Omental fat pad (tissue), 4 donors: ENCODE measurements around the gene ACBD3. TPM values are rescaled to one million over a fixed set of nuclear protein-coding genes. Genes with fewer than 3 reads are reported as not detected.

Experiments used
- ATAC-seq: fragments of 150-250 bp; one replicate; pipeline ENCODE4 v1.9.1; 2016; ENCODE audit warnings: mild to moderate bottlenecking, moderate library complexity; ENCODE audit not compliant: low FRiP score
- DNase-seq: peaks from one replicate; pipeline ENCODE4 v3.0.0-alpha.2; 2019; ENCODE audit warnings: low spot score
- total RNA-seq, 4 donors: library from RNA; depleted of rRNA; stranded (reverse); fragments of >200 nt; gene quantifications; one replicate each; pipeline ENCODE4 v1.1.0, GENCODE V29; 2016
- TF ChIP-seq, protein P1 (sequence below), 3 donors: fragments of 450-650 bp; IDR thresholded peaks; one replicate each; pipeline ENCODE4 v1.5.1; 2016 to 2017; ENCODE audit warnings: antibody characterized with exemption in 3 of 3, mild to moderate bottlenecking in 3 of 3, moderate library complexity in 2 of 3

ACBD3 gene
- total RNA-seq, 4 donors from 2014 or later = 43.1 to 52.9 (median 48.1) TPM

DNA sequence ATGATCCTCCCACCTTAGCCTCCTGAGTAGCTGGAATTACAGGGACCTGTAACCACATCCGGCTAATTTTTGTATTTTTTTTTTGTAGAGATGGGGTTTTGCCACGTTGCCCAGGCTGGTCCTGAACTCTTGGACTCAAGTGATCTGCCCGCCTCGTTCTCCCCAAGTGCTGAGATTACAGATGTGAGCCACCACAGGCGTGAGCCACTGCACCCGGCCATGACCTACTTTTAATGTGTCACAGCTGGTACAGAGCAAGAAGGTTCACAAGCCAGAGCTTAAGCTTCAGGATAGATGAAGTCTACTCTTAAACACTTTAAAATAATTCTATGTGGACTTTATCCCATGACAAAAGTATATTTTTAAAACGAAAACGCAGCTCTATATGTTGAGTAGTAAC, 23.6 kb downstream of the ACBD3 start:
- TF ChIP-seq, protein P1, sequence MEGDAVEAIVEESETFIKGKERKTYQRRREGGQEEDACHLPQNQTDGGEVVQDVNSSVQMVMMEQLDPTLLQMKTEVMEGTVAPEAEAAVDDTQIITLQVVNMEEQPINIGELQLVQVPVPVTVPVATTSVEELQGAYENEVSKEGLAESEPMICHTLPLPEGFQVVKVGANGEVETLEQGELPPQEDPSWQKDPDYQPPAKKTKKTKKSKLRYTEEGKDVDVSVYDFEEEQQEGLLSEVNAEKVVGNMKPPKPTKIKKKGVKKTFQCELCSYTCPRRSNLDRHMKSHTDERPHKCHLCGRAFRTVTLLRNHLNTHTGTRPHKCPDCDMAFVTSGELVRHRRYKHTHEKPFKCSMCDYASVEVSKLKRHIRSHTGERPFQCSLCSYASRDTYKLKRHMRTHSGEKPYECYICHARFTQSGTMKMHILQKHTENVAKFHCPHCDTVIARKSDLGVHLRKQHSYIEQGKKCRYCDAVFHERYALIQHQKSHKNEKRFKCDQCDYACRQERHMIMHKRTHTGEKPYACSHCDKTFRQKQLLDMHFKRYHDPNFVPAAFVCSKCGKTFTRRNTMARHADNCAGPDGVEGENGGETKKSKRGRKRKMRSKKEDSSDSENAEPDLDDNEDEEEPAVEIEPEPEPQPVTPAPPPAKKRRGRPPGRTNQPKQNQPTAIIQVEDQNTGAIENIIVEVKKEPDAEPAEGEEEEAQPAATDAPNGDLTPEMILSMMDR (IDR thresholded peaks at IDR 0.05) = no peak
- ATAC-seq (no peak), DNase-seq (no peak)

DNA sequence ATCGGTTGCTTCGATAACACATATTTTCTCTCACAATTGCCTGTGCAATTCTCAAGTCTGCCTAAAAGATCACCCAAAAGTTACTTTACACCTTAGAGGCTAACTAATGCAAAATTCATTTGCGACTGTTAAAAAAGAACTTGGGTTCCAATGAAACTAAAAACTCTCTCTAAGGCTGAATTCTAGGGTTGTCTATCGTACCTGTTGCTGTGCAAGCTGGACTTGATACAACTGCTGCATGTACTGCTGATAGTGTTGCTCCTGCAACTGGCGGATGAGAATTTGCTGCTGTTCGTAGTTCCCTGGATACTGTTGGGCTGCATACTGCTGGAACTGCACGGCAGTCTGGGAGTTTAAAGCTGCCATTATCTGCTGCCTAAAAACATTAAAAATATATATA, 27.6 kb downstream of the ACBD3 start:
- TF ChIP-seq, protein P1 (IDR thresholded peaks at IDR 0.05) = no peak
- DNase-seq (no peak), ATAC-seq (no peak)

DNA sequence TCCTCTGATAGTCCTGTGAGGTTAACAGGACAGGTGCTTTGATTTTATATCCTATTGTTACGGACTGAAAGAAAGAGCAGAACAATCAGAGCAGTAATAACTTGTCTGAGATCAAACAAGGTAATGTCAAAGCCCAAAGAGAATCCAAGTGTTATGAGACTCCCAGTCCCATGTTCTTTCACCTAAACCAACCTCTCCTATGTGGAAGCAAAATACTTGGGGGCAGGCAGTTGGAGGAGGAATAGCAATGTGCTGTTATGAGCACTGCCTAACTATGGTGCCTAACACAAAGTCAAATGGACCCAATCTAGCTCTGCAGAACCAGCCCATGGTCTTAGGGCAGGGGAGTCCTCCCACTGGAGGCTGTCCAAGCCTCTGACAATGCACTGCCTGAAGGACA, 28.1 kb downstream of the ACBD3 start:
- ATAC-seq (no peak), DNase-seq (no peak)
- TF ChIP-seq, protein P1 (IDR thresholded peaks at IDR 0.05) = no peak

DNA sequence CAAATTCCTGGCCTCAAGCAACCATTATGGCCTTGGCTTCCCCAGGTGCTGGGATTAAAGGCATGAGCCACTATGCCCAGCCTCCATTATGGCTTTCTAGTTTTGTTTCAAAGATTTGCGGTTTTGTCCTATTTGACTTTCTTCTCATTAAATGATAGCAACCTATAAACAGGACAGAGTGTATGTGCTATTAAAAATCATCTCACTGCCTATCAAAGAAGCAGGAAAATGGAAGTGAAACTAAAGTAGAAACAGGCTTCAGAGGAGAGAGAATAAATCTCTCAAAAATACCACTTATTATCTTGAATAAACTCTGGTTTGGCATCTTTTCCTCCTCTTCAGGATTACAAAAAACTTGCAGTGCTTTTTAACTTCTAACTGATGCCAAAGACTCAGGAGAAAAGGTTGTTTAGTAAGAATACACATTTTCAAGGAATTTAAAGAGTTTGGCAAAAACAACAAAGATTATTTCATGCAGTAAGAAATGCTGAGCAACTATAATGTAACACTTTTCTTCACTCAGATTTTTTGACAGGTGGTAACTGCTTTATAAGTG, 28.7 kb downstream of the ACBD3 start:
- ATAC-seq (peak; percentile 51), DNase-seq (no peak)
- TF ChIP-seq, protein P1 (IDR thresholded peaks at IDR 0.05) = no peak

DNA sequence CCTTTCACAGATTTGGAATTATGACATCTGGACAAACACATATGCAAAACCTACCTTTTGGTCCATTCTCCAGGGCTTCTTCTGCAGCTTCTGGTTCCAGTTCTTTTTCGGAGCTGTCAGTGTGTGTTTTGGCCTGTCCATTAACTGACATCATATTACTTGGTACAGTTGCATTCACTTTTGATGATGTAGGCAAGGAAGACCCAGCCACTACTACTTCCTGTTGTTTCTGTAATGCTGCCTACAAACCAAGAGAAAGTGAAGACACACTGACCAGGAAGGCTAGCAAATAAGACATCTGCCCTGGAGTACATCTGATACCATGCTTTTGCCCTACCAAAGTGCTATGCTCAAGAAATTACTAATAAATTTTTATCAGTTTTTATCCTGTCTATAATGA, 31.9 kb downstream of the ACBD3 start:
- no peak for DNase-seq
- ATAC-seq = no peak
- TF ChIP-seq, protein P1 (IDR thresholded peaks at IDR 0.05) = no peak

DNA sequence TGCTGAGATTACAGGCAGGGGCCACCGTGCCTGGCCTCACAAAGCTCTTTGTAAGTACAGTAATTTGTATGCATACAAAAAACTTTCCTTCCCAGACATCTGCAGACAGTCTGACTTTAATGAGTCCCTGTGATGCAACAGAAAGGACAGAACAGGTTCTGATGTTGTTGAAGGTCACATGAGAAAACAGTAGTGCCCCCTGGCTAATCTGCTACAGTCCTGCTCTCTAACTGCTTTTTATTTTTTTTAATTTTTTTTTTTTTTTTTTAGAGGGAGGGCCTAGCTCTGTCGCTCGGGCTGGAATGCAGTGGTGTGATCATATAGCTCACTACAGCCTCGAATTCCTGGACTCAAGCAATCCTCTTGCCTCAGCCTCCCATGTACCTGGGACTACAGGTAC, 36.7 kb downstream of the ACBD3 start:
- DNase-seq = no peak
- TF ChIP-seq, protein P1 (IDR thresholded peaks at IDR 0.05) = no peak
- ATAC-seq = no peak

DNA sequence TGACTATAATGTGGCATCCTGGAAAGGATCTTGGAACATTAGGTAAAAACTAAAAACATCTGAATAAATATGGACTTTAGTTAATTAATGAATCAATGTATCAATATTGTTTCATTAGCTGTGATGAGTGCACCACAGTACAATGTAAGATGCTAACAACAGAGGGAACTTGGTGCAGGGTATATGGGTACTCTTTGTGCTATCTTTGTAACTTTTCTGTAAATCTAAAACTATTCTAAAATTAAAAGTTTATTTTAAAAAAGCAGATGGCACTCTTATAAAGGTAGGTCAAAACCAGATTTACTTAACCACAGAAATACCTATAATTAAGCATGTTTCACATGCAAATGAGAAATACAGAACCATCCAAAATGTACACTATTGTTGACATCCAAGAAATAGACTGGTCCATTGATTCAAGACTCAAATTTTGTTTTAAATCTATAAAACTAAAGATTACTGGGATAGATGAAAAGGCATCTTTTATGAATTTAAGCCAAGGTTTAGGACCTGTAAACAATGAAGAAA, 38.4 kb downstream of the ACBD3 start:
- DNase-seq (no peak), ATAC-seq (no peak)
- TF ChIP-seq, protein P1 (IDR thresholded peaks at IDR 0.05) = no peak
